K562 (cell line): ENCODE data around the gene DHRS12. TPM values are rescaled to one million over a fixed set of nuclear protein-coding genes. Genes with fewer than 3 reads are reported as not detected.

Experiments
- ARID2 ChIP-seq: fragments of 450-650 bp; IDR thresholded peaks from 2 replicates; pipeline ENCODE4 v1.6.1; 2017; ENCODE audit warnings: antibody characterized with exemption, mild to moderate bottlenecking
- HNRNPLL ChIP-seq: fragments of 200-400 bp; formaldehyde crosslinking; IDR thresholded peaks from 2 replicates; pipeline ENCODE4 v1.6.1; 2017; ENCODE audit warnings: low read length, low read depth, mild to moderate bottlenecking; ENCODE audit not compliant: poor library complexity, severe bottlenecking
- PURB ChIP-seq: sonication (generic); formaldehyde crosslinking; IDR thresholded peaks from 2 replicates; pipeline ENCODE4 v1.9.0; 2021; ENCODE audit warnings: low read depth, mild to moderate bottlenecking, missing genetic modification reagents
- RBM15 ChIP-seq: fragments of 200-400 bp; formaldehyde crosslinking; IDR thresholded peaks from 2 replicates; pipeline ENCODE4 v1.6.1; 2018; ENCODE audit warnings: mild to moderate bottlenecking, low read length, moderate library complexity; ENCODE audit not compliant: insufficient read depth
- TGIF2 ChIP-seq: sonication (generic); formaldehyde crosslinking; IDR thresholded peaks from 2 replicates; pipeline ENCODE4 v1.8.1; 2022; ENCODE audit warnings: mild to moderate bottlenecking, missing genetic modification reagents, moderate library complexity
- TRIM28 ChIP-seq: fragments of 450-650 bp; IDR thresholded peaks from 2 replicates; pipeline ENCODE4 v1.6.1; 2017
- ZBTB7A ChIP-seq: IDR thresholded peaks from 2 replicates; pipeline ENCODE4 v1.6.1; 2011; ENCODE audit warnings: low read depth, mild to moderate bottlenecking, low read length, moderate library complexity, borderline replicate concordance; ENCODE audit not compliant: control insufficient read depth
- ZNF311 ChIP-seq: fragments of 250-450 bp; sonication (Bioruptor Pico); IDR thresholded peaks from 2 replicates; pipeline ENCODE4 v1.4.0; 2020; ENCODE audit warnings: mild to moderate bottlenecking, moderate library complexity
- ZNF507 ChIP-seq: conservative IDR thresholded peaks from 2 replicates; pipeline ENCODE4 v1.6.1; 2017; ENCODE audit warnings: missing genetic modification characterization, missing compliant biosample characterization
- ZNF780A ChIP-seq: fragments of 250-450 bp; sonication (Bioruptor Pico); IDR thresholded peaks from 2 replicates; pipeline ENCODE4 v1.5.0; 2021; ENCODE audit warnings: mild to moderate bottlenecking
- polyA plus RNA-seq, 8 experiments: library from polyadenylated mRNA; depleted of rRNA in 4 of 8; stranded (reverse) in 5 of 8; unstranded in 3 of 8; fragments of >200 nt; fragmentation: Nextera tagmentation in 2 of 8; fragmentation: Illumina TruSeq in 1 of 8; extraction: Ambion mirVana in 2 of 8; extraction: Trizol in 1 of 8; gene quantifications; 2 replicates each; pipeline versions ENCODE4 v1.2.1 to v1.2.3, GENCODE V29; 2011 to 2014; ENCODE audit warnings: inconsistent platforms in 1 of 8, missing spikeins in 1 of 8
- total RNA-seq, 7 experiments: library from RNA; depleted of rRNA in 6 of 7; stranded (reverse); fragments of >200 nt in 6 of 7; fragmentation: Illumina TruSeq in 2 of 7; extraction: Trizol in 2 of 7; gene quantifications; 2 replicates each; pipeline versions ENCODE4 v1.2.1 to v1.2.3, GENCODE V29; 2011 to 2021; ENCODE audit warnings: low replicate concordance in 1 of 7
- TF ChIP-seq, protein P1 (sequence below): fragments of 250-450 bp; sonication (Bioruptor Pico); IDR thresholded peaks from 2 replicates; pipeline ENCODE4 v1.5.0; 2021; ENCODE audit warnings: mild to moderate bottlenecking, borderline replicate concordance
- TF ChIP-seq, protein P2 (sequence below): fragments of 250-450 bp; sonication (Bioruptor Pico); IDR thresholded peaks from 2 replicates; pipeline ENCODE4 v1.4.0; 2020; ENCODE audit warnings: mild to moderate bottlenecking, moderate library complexity
- TF ChIP-seq, protein P3 (sequence below): fragments of 450-650 bp; IDR thresholded peaks from 2 replicates; pipeline ENCODE4 v1.6.1; 2016; ENCODE audit warnings: borderline replicate concordance

DHRS12 gene
- total and polyA plus RNA-seq, 9 of the 15 experiments (the other 6 are each of a cell fraction or from before 2014, with no cell fraction given): 0.62 to 2.7 (median 0.98) TPM

DNA sequence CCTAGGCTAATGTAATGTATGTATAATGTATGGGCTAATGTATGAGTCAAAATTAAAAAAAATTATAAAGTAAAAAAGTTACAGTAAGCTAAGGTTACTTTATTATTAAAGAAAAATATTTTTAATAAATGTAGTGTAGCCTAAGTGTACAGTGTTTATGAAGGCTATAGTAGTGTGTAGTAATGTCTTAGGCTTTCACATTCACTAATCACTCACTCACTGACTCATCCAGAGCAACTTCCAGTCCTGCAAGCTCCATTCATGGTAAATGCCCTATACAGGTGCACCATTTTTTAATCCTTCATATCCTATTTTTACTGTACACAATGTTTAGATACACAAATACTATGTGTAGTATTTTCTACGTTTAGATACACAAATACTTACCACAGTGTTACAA is 42.8 kb upstream of the DHRS12 start (continued):
- TF ChIP-seq, protein P1, sequence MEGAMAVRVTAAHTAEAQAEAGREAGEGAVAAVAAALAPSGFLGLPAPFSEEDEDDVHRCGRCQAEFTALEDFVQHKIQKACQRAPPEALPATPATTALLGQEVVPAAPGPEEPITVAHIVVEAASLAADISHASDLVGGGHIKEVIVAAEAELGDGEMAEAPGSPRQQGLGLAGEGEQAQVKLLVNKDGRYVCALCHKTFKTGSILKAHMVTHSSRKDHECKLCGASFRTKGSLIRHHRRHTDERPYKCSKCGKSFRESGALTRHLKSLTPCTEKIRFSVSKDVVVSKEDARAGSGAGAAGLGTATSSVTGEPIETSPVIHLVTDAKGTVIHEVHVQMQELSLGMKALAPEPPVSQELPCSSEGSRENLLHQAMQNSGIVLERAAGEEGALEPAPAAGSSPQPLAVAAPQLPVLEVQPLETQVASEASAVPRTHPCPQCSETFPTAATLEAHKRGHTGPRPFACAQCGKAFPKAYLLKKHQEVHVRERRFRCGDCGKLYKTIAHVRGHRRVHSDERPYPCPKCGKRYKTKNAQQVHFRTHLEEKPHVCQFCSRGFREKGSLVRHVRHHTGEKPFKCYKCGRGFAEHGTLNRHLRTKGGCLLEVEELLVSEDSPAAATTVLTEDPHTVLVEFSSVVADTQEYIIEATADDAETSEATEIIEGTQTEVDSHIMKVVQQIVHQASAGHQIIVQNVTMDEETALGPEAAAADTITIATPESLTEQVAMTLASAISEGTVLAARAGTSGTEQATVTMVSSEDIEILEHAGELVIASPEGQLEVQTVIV (CRISPR knock-in tag): no peak
- TF ChIP-seq TRIM28 (no peak), TGIF2 (CRISPR knock-in tag) (no peak), ZBTB7A (no peak), PURB (CRISPR knock-in tag) (no peak), ZNF780A (CRISPR knock-in tag) (no peak), HNRNPLL (no peak), RBM15 (no peak), ZNF311 (CRISPR knock-in tag) (no peak), ARID2 (no peak), ZNF507 (tag) (no peak)
- TF ChIP-seq, protein P2, sequence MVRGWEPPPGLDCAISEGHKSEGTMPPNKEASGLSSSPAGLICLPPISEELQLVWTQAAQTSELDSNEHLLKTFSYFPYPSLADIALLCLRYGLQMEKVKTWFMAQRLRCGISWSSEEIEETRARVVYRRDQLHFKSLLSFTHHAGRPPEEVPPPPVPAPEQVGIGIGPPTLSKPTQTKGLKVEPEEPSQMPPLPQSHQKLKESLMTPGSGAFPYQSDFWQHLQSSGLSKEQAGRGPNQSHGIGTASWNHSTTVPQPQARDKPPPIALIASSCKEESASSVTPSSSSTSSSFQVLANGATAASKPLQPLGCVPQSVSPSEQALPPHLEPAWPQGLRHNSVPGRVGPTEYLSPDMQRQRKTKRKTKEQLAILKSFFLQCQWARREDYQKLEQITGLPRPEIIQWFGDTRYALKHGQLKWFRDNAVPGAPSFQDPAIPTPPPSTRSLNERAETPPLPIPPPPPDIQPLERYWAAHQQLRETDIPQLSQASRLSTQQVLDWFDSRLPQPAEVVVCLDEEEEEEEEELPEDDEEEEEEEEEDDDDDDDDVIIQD: no peak
- TF ChIP-seq, protein P3, sequence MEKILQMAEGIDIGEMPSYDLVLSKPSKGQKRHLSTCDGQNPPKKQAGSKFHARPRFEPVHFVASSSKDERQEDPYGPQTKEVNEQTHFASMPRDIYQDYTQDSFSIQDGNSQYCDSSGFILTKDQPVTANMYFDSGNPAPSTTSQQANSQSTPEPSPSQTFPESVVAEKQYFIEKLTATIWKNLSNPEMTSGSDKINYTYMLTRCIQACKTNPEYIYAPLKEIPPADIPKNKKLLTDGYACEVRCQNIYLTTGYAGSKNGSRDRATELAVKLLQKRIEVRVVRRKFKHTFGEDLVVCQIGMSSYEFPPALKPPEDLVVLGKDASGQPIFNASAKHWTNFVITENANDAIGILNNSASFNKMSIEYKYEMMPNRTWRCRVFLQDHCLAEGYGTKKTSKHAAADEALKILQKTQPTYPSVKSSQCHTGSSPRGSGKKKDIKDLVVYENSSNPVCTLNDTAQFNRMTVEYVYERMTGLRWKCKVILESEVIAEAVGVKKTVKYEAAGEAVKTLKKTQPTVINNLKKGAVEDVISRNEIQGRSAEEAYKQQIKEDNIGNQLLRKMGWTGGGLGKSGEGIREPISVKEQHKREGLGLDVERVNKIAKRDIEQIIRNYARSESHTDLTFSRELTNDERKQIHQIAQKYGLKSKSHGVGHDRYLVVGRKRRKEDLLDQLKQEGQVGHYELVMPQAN: no peak
